ENCODE results near the gene NRIP2.

The NRIP2 gene

GRCh38 chr12:2776129-2776806, 58.6 kb downstream of the NRIP2 start:
- no peak for DNase-seq
- TF ChIP-seq, protein P1, sequence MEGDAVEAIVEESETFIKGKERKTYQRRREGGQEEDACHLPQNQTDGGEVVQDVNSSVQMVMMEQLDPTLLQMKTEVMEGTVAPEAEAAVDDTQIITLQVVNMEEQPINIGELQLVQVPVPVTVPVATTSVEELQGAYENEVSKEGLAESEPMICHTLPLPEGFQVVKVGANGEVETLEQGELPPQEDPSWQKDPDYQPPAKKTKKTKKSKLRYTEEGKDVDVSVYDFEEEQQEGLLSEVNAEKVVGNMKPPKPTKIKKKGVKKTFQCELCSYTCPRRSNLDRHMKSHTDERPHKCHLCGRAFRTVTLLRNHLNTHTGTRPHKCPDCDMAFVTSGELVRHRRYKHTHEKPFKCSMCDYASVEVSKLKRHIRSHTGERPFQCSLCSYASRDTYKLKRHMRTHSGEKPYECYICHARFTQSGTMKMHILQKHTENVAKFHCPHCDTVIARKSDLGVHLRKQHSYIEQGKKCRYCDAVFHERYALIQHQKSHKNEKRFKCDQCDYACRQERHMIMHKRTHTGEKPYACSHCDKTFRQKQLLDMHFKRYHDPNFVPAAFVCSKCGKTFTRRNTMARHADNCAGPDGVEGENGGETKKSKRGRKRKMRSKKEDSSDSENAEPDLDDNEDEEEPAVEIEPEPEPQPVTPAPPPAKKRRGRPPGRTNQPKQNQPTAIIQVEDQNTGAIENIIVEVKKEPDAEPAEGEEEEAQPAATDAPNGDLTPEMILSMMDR (IDR thresholded peaks at IDR 0.05): no peak
- H3K27me3 ChIP-seq: peaks cover 0 to 6% of the 10 kb centered on the region in 2 donors
- H3K4me1 ChIP-seq: no peaks in the 10 kb centered on the region
- H3K27ac ChIP-seq: no peak overlapping the region
- no peaks in the 10 kb centered on the region for H3K36me3 ChIP-seq
- no peaks in the 10 kb centered on the region for H3K9me3 ChIP-seq
- H3K4me3 ChIP-seq: no peak overlapping the region
- intact Hi-C loops (cut with DNase I; ENCODE audit: low total_unique reads): loop anchor here (10.0 kb wide), 1 partner anchor 91 kb away; no protein-coding TSS in a partner anchor

DNA sequence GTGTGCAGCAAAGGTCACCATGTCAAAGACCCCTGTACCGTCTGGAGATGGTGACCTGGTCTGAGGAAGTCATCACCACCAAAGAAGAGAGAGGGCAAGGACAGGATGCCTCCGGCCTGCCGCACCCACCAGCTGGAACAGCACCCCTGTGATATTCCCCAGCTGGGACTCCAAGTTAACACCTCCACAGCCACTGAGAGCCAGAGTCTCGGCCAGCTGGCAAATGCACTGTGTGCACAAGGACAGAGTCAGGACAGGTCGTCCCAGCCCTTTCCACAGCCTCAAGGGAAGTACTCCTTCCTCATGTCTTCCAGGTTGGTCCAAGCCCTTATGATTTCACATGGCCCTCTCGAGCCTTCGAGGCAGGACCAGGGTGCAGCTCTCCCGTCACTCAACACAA, 59.4 kb downstream of the NRIP2 start:
- H3K4me1 ChIP-seq: no peaks in the 10 kb centered on the region
- no peak overlapping the region for H3K27ac ChIP-seq
- H3K27me3 ChIP-seq: peaks cover 0 to 6% of the 10 kb centered on the region in 2 donors
- intact Hi-C loops (cut with DNase I; ENCODE audit: low total_unique reads): loop anchor here (10.0 kb wide), 1 partner anchor 91 kb away; no protein-coding TSS in a partner anchor
- H3K9me3 ChIP-seq: no peaks in the 10 kb centered on the region
- no peak overlapping the region for H3K4me3 ChIP-seq
- TF ChIP-seq, protein P1 (IDR thresholded peaks at IDR 0.05): no peak
- no peaks in the 10 kb centered on the region for H3K36me3 ChIP-seq
- no peak for DNase-seq

All from tibial artery (tissue), 4 donors.